ENCODE results near the gene PIP4K2B. TPM values are rescaled to one million over a fixed set of nuclear protein-coding genes. Genes with fewer than 3 reads are reported as not detected.
A peak's percentile ranks its signal among the peaks of the same experiment; 100 is the strongest.

The PIP4K2B gene
- total and polyA plus RNA-seq, 7 donors, result 19.3 to 72.6 (median 62.5) TPM

DNA sequence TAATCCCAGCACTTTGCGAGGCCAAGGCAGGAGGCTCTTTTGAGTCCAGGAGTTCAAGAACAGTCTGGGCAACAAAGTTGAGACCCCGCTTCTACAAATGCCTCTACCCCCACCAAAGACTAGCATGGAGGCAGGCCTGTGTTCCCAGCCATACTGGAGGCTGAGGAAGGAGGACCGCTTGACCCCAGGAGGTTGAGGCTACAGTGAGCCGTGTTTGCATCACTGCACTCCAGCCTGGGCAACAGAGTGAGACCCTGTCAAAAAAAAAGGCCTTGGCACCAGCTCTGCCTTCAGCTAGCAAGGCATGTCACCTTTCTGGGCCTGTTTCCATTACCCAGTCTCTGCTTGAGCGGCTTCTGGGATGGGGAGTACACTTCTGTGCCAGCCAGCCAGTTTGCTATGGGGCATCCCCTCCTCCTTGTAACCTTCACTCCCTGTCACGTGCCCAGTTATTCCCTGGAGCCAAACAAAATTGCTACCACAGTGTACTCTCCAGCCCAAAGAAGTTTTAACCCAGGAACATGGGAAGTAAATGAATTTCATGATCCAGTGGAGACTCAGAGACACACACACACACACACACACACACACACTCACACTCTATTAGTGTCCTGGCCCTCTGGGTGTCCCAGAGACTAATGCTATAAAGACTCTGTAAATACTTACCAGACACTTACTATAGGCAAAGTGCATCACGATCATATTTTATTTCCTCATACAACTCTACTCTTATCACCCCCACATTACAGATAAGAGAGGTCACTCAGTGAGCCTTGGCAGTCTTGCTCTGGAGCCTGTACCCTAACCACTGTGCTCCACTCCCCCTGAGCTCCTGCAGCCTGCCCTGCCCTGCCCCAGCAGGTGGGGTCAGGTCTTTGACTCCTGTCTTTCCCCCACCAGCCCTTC lies 66.7 kb downstream of the PIP4K2B start:
- ATAC-seq (no peak), DNase-seq (no peak)
- Histone ChIP-seq H3K36me3 (ENCODE audit: insufficient read depth in 1 of 2, low read depth in 1 of 2) (peaks cover 0 to 26% of the 10 kb centered on the region in 2 donors), H3K4me1 (peaks cover 20% of the 10 kb centered on the region), H3K4me3 (no peak overlapping the region), H3K27ac (no peak overlapping the region), H3K27me3 (ENCODE audit: insufficient read depth in 3 of 3, low read length in 2 of 3) (no peaks in the 10 kb centered on the region), H3K9me3 (no peaks in the 10 kb centered on the region)
- 71% methylated on average over 7 of the region's 7 CpGs for WGBS, 3 donors
- intact Hi-C loops (cut with DNase I), result loop anchor here (5.0 to 10.0 kb wide), 2 partner anchors 35 to 178 kb away; no protein-coding TSS in a partner anchor
- TF ChIP-seq, protein P1, sequence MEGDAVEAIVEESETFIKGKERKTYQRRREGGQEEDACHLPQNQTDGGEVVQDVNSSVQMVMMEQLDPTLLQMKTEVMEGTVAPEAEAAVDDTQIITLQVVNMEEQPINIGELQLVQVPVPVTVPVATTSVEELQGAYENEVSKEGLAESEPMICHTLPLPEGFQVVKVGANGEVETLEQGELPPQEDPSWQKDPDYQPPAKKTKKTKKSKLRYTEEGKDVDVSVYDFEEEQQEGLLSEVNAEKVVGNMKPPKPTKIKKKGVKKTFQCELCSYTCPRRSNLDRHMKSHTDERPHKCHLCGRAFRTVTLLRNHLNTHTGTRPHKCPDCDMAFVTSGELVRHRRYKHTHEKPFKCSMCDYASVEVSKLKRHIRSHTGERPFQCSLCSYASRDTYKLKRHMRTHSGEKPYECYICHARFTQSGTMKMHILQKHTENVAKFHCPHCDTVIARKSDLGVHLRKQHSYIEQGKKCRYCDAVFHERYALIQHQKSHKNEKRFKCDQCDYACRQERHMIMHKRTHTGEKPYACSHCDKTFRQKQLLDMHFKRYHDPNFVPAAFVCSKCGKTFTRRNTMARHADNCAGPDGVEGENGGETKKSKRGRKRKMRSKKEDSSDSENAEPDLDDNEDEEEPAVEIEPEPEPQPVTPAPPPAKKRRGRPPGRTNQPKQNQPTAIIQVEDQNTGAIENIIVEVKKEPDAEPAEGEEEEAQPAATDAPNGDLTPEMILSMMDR (IDR thresholded peaks at IDR 0.05), result no peak

DNA sequence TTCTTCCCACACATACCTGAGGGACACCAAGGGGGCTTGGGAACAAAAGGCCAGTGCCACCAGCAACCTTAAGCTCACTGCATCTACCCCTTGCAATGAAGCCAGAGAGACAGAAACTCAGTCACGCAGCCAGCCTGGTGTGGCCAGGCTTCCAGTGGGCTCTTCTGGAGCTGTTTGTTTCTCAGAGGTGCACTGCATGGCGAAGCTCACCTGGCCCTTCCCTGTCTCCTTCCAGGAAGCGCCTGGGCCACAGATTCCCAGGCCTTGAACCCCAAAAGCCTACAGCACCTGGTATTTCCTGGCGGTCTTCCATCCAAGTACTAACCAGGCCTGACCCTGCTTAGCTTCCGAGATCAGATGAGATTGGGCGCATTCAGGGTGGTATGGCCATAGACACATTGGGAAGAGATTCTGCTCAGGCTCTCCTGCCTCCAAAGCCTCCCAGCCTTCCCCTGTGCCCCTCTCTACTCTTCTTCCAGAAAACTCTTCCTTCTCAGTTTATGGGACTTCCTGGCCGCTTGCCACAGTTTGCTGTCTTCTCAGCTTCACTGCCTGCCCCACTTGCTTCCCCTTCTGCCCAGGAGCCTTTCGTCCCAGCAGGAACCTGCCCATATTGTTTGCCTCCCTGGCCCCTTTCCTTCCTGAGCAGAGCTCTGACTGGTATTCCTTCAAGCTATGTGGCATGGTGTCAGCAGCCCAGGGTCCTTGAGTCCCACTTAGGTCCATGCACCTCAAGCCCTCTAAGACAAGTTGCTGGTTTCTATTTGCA lies 67.6 kb downstream of the PIP4K2B start:
- H3K4me1 ChIP-seq, result peaks cover 20% of the 10 kb centered on the region
- DNase-seq (no peak), ATAC-seq (no peak)
- TF ChIP-seq, protein P1 (IDR thresholded peaks at IDR 0.05), result no peak
- H3K36me3 ChIP-seq (ENCODE audit: insufficient read depth in 1 of 2, low read depth in 1 of 2), result peaks cover 0 to 22% of the 10 kb centered on the region in 2 donors
- WGBS, 3 donors, result 65 to 83% (median 81%) methylated on average over 8 of the region's 8 CpGs
- no peaks in the 10 kb centered on the region for H3K27me3 ChIP-seq (ENCODE audit: insufficient read depth in 3 of 3, low read length in 2 of 3)
- intact Hi-C loops (cut with DNase I), result loop anchor here (5.0 to 10.0 kb wide), 2 partner anchors 34 to 177 kb away; no protein-coding TSS in a partner anchor
- H3K4me3 ChIP-seq, result peak overlapping the region; percentile 72
- H3K27ac ChIP-seq, result peak overlapping the region; percentile 77
- no peaks in the 10 kb centered on the region for H3K9me3 ChIP-seq

DNA sequence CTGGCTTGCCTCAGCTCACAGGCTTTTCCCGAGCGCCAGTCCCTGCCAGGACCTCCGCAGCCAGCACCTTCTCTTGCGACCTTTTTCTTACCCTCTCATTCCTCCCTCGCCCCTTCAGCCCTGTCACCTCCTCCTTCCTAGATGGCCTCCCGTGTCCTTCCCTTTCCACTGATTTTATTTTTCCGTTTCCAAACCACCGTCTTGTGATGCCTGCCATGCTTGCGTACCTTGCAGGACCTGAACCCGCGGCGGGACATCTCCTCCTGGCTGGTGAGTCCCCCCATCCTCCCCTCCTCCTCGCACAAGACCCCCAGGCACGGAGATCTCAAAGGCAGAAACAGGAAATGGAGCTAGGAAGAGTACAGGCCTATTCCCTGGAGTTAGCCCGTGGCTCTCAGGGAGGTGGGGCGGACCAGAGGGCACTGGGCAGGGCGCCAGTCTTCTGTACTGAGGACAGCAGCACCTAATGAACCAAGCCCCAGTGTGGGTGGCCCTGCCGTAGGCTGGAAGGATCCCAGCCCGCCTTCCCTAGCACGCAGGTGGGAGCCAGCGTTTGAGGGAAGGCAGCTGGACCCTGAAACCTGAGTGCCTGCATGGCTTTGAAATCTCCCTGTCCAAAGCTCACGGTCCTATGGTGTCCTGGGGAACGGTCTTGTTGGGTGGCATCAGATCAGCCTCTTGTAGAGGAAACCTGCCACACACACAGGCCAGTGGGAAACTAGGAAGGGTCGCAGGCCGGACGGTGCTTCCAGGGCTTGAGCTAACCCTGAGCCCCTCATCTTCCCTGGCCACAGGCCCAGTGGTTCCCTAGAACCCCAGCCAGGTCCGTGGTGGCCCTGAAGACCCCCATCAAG lies 68.6 kb downstream of the PIP4K2B start:
- H3K4me3 ChIP-seq, result peak overlapping the region; percentile 72
- H3K9me3 ChIP-seq, result no peaks in the 10 kb centered on the region
- H3K27me3 ChIP-seq (ENCODE audit: insufficient read depth in 3 of 3, low read length in 2 of 3), result no peaks in the 10 kb centered on the region
- peaks cover 0 to 22% of the 10 kb centered on the region in 2 donors for H3K36me3 ChIP-seq (ENCODE audit: insufficient read depth in 1 of 2, low read depth in 1 of 2)
- H3K27ac ChIP-seq, result peak overlapping the region; percentile 77
- H3K4me1 ChIP-seq, result peaks cover 20% of the 10 kb centered on the region
- ATAC-seq (peak; percentile 33 to 62 (median 44)), DNase-seq (peak; percentile 80 to 87)
- intact Hi-C loops (cut with DNase I), result loop anchor here (5.0 to 10.0 kb wide), 2 partner anchors 33 to 176 kb away; no protein-coding TSS in a partner anchor
- TF ChIP-seq, protein P1 (IDR thresholded peaks at IDR 0.05), result no peak
- WGBS, 3 donors, result 7 to 16% (median 12%) methylated on average over 25 to 27 of the region's 27 CpGs

DNA sequence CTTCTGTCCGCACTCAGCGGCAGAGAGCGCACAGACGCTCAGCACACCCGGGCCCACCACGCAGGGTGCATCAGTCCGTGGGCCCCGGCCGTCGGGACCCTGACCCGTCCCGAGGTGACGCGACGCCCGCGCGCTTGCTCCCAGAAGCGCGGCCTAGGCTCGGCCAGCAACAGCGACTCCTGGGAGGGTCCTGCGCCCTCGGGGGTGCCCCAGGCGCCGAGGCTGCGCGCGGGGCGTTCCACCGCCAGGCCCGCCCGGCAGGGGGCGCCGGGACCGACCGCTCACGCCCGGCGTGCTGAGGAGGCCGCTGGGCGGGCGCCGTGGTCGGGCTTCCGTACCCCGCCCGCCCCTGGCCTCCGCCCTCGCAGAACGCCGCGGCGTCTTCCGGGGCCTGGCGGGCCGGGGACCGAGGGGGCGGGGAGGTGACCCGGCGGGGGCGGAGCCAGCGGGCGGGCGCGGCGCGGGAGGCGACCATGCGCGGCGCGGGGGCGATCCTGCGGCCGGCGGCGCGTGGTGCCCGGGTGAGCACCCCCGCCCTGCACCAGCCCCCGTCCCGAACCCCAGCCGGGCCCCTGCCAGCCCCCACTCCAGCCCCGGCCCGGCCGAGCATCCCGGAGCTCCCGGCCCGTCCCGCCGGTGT lies 69.3 kb downstream of the PIP4K2B start, which contains the start of gene CISD3:
TSS of gene CISD3 (plus strand) at position 456 of the 640 bp plus-strand sequence. CDS start at position 474, 18 bp downstream.
- peaks cover 0 to 26% of the 10 kb centered on the region in 2 donors for H3K36me3 ChIP-seq (ENCODE audit: insufficient read depth in 1 of 2, low read depth in 1 of 2)
- 0 to 1% (median 0%) methylated on average over 41 to 92 of the region's 92 CpGs for WGBS, 3 donors
- no peaks in the 10 kb centered on the region for H3K9me3 ChIP-seq
- H3K27me3 ChIP-seq (ENCODE audit: insufficient read depth in 3 of 3, low read length in 2 of 3), result no peaks in the 10 kb centered on the region
- H3K4me3 ChIP-seq, result peak within 1 kb of the TSS; percentile 72
- intact Hi-C loops (cut with DNase I), result loop anchor here (2.0 to 10.0 kb wide), 3 partner anchors 19 to 175 kb away; no protein-coding TSS in a partner anchor
- peak within 1 kb of the TSS; percentile 77 for H3K27ac ChIP-seq
- TF ChIP-seq, protein P1 (IDR thresholded peaks at IDR 0.05), result peak; percentile 79
- ATAC-seq, result peak; percentile 86 to 91 (median 90)
- H3K4me1 ChIP-seq, result peaks cover 20% of the 10 kb centered on the region
- peak; percentile 90 to 94 for DNase-seq

Measured in psoas muscle (tissue), 8 donors.